Measurements from ENCODE around the gene DNAJA3. TPM values are rescaled to one million over a fixed set of nuclear protein-coding genes. Genes with fewer than 3 reads are reported as not detected.

DNAJA3 gene
- total RNA-seq, 1 experiment from 2014 or later: 93.3 TPM

GRCh38 chr16:4443986-4444385 lies 18.3 kb downstream of the DNAJA3 start:
- H3K4me2 ChIP-seq (ENCODE audit: low read length): no peak overlapping the region
- H3K9me2 ChIP-seq (ENCODE audit: insufficient read depth): no peaks in the 10 kb centered on the region
- H3K4me1 ChIP-seq (ENCODE audit: control insufficient read depth in 1 of 2, insufficient read depth in 2 of 2, low read length in 2 of 2): no peaks in the 10 kb centered on the region
- CTCF ChIA-PET: no interaction called here
- TF ChIP-seq RAD21 (IDR thresholded peaks at IDR 0.05; ENCODE audit: low read depth): no peak
- no peak for TF ChIP-seq CTCF (IDR thresholded peaks at IDR 0.05 in 2 of 3, conservative IDR thresholded peaks at IDR 0.05 in 1 of 3; ENCODE audit: borderline replicate concordance in 1 of 3, insufficient read depth in 1 of 3, low read depth in 2 of 3, low read length in 2 of 3)
- no peak for TF ChIP-seq CEBPB (IDR thresholded peaks at IDR 0.05; ENCODE audit: low read depth)
- TF ChIP-seq SRF (IDR thresholded peaks at IDR 0.05; ENCODE audit: low read depth): no peak
- TF ChIP-seq YY1 (IDR thresholded peaks at IDR 0.05; ENCODE audit: extremely low read depth, insufficient replicate concordance, low read depth, low read length): no peak
- TF ChIP-seq POLR2A (IDR thresholded peaks at IDR 0.05; ENCODE audit: borderline replicate concordance, extremely low read depth, insufficient read depth, insufficient read length): no peak
- no peak for TF ChIP-seq ELF1 (IDR thresholded peaks at IDR 0.05; ENCODE audit: borderline replicate concordance, low read depth)
- no peak for TF ChIP-seq EZH2 (IDR thresholded peaks at IDR 0.05)
- no peak for TF ChIP-seq POLR2AphosphoS5 (IDR thresholded peaks at IDR 0.05; ENCODE audit: low read depth, low read length)
- TF ChIP-seq SP1 (IDR thresholded peaks at IDR 0.05; ENCODE audit: low read depth): no peak
- no peak for TF ChIP-seq JUND (IDR thresholded peaks at IDR 0.05)
- no peak for TF ChIP-seq MAX (IDR thresholded peaks at IDR 0.05)
- TF ChIP-seq CBX3 (IDR thresholded peaks at IDR 0.05; ENCODE audit: low read depth): no peak
- TF ChIP-seq REST (IDR thresholded peaks at IDR 0.05; ENCODE audit: low read depth): no peak
- no peak for TF ChIP-seq EGR1 (IDR thresholded peaks at IDR 0.05; ENCODE audit: low read depth)
- no peak for TF ChIP-seq ZFX (IDR thresholded peaks at IDR 0.05)
- TF ChIP-seq EZH2phosphoT487 (IDR thresholded peaks at IDR 0.05; ENCODE audit: borderline replicate concordance): no peak
- no peak for TF ChIP-seq FOSL1 (IDR thresholded peaks at IDR 0.05; ENCODE audit: low read depth)
- H3K27me3 ChIP-seq (ENCODE audit: insufficient read depth, low read length): no peaks in the 10 kb centered on the region
- H3K4me3 ChIP-seq (replicated peaks in 1 of 2; ENCODE audit: low read depth in 1 of 2, low read length in 2 of 2): no peak overlapping the region
- POLR2A ChIA-PET: no interaction called here
- H3K27ac ChIP-seq (ENCODE audit: low read depth, low read length): no peak overlapping the region
- no peaks in the 10 kb centered on the region for H3K9me3 ChIP-seq (ENCODE audit: control insufficient read depth in 1 of 2, insufficient read depth in 1 of 2, low read depth in 1 of 2, low read length in 2 of 2)
- no peaks in the 10 kb centered on the region for H3K79me2 ChIP-seq (ENCODE audit: insufficient read depth, low read length)
- RAD21 ChIA-PET (ENCODE audit: low non-redundant PET in 1 of 2, low total read pairs in 2 of 2, uncharacterized antibody in 2 of 2, unreplicated experiment in 2 of 2): no interaction called here
- intact Hi-C loops (cut with micrococcal nuclease): no loop called here
- DNase-seq (ENCODE audit: low read depth, low spot score): no peak
- no peaks in the 10 kb centered on the region for H4K20me1 ChIP-seq (ENCODE audit: insufficient read depth)
- no TSS peak for BruUV-seq (replicated peaks)
- H3K9ac ChIP-seq (ENCODE audit: low read length): no peak overlapping the region
- peaks cover 57 to 71% of the 10 kb centered on the region in 2 experiments for H3K36me3 ChIP-seq (ENCODE audit: control insufficient read depth in 1 of 2, insufficient read depth in 2 of 2, low read length in 2 of 2)
- ATAC-seq: no peak
- H2AFZ ChIP-seq (ENCODE audit: low read depth, low read length, poor library complexity, severe bottlenecking): no peak overlapping the region
